Esophagus squamous epithelium (tissue), 4 donors: ENCODE results near the gene TMEM163.

Source experiments
- POLR2A ChIP-seq, 4 donors: fragments of 450-650 bp; IDR thresholded peaks; one replicate each; pipeline ENCODE4 v1.6.1; 2017; ENCODE audit warnings: antibody characterized with exemption in 4 of 4, mild to moderate bottlenecking in 4 of 4, moderate library complexity in 3 of 4
- TF ChIP-seq, protein P1 (sequence below), 6 experiments: fragments of 450-650 bp in 4 of 6; fragments of 200-600 bp in 2 of 6; sonication (generic) in 2 of 6; IDR thresholded peaks; one replicate each; pipeline ENCODE4 v1.5.1; 2016 to 2019; ENCODE audit warnings: antibody characterized with exemption in 6 of 6, mild to moderate bottlenecking in 4 of 6, moderate library complexity in 4 of 6

- TF ChIP-seq POLR2A (IDR thresholded peaks at IDR 0.05) = no peak
- TF ChIP-seq, protein P1, sequence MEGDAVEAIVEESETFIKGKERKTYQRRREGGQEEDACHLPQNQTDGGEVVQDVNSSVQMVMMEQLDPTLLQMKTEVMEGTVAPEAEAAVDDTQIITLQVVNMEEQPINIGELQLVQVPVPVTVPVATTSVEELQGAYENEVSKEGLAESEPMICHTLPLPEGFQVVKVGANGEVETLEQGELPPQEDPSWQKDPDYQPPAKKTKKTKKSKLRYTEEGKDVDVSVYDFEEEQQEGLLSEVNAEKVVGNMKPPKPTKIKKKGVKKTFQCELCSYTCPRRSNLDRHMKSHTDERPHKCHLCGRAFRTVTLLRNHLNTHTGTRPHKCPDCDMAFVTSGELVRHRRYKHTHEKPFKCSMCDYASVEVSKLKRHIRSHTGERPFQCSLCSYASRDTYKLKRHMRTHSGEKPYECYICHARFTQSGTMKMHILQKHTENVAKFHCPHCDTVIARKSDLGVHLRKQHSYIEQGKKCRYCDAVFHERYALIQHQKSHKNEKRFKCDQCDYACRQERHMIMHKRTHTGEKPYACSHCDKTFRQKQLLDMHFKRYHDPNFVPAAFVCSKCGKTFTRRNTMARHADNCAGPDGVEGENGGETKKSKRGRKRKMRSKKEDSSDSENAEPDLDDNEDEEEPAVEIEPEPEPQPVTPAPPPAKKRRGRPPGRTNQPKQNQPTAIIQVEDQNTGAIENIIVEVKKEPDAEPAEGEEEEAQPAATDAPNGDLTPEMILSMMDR (IDR thresholded peaks at IDR 0.05) = no peak
Observed at GRCh38 chr2:134426721-134427120, 292.1 kb downstream of the TMEM163 start.
